Kidney (tissue), 14 donors: ENCODE data around the gene OTX1. TPM values are rescaled to one million over a fixed set of nuclear protein-coding genes. Genes with fewer than 3 reads are reported as not detected.

Experiments used
- DNase-seq, 5 donors: peaks; one replicate each; pipeline ENCODE4 v3.0.0-alpha.2; 2013 to 2020
- FAIRE-seq: peaks from 2 replicates; lab custom pipeline; 2012; peaks lifted over from hg19 to GRCh38; lab: Jason Lieb, UNC
- H3K27ac ChIP-seq, 2 donors: one replicate each; pipeline ENCODE4 v1.7.0; 2013; ENCODE audit warnings: low read depth in 2 of 2, low read length in 2 of 2, inconsistent platforms in 1 of 2
- H3K27me3 ChIP-seq: one replicate; pipeline ENCODE4 v1.7.1; 2013; ENCODE audit warnings: low read length, inconsistent platforms; ENCODE audit not compliant: control insufficient read depth, insufficient read depth
- H3K36me3 ChIP-seq, 3 donors: one replicate each; pipeline versions ENCODE4 v1.7.0 to v1.7.1; 2013; ENCODE audit warnings: low read length in 3 of 3, control low read depth in 1 of 3, inconsistent platforms in 1 of 3; ENCODE audit not compliant: insufficient read depth in 3 of 3, control insufficient read depth in 2 of 3
- H3K4me1 ChIP-seq, 3 donors: one replicate each; pipeline versions ENCODE4 v1.7.0 to v1.7.1; 2013; ENCODE audit warnings: low read length in 3 of 3, inconsistent platforms in 1 of 3, low read depth in 1 of 3; ENCODE audit not compliant: control insufficient read depth in 2 of 3, insufficient read depth in 2 of 3
- H3K4me3 ChIP-seq, 3 donors: one replicate each; pipeline versions ENCODE4 v1.7.0 to v1.8.1; 2013; ENCODE audit warnings: low read length in 3 of 3, control low read depth in 1 of 3, inconsistent platforms in 1 of 3
- H3K9ac ChIP-seq, 3 donors: one replicate each; pipeline versions ENCODE4 v1.7.0 to v1.7.1; 2013; ENCODE audit warnings: low read length in 3 of 3, control low read depth in 1 of 3, inconsistent platforms in 1 of 3
- H3K9me3 ChIP-seq, 3 donors: one replicate each; pipeline versions ENCODE4 v1.7.0 to v1.7.1; 2013; ENCODE audit warnings: low read length in 3 of 3, control low read depth in 1 of 3, inconsistent platforms in 1 of 3; ENCODE audit not compliant: control insufficient read depth in 2 of 3, insufficient read depth in 1 of 3
- intact Hi-C: fragments of 100-400 bp; cut with DNase I; formaldehyde crosslinking; loops from one replicate; pipeline ENCODE4 v1.11.1; 2022
- polyA plus RNA-seq: library from polyadenylated mRNA; stranded (reverse); fragments of 350-450 nt; fragmentation: Illumina TruSeq; extraction: RNeasy Lipid Tissue Mini Kit (QIAGEN cat#74804); gene quantifications from one replicate; pipeline ENCODE4 v1.2.3, GENCODE V29; 2014; ENCODE audit warnings: low read depth, low replicate concordance; ENCODE audit not compliant: insufficient read depth
- total RNA-seq: library from RNA; stranded (reverse); fragmentation: NEBNext Ultra II Directional; extraction: Animal tissue kit (Norgen Biotek cat#: 25700); gene quantifications from one replicate; pipeline ENCODE4 v1.2.1, GENCODE V29; 2021
- TF ChIP-seq, protein P1 (sequence below): IDR thresholded peaks from 3 replicates; pipeline ENCODE4 v1.5.1; 2012; ENCODE audit warnings: mild to moderate bottlenecking, moderate library complexity, borderline replicate concordance; ENCODE audit not compliant: insufficient read depth; ENCODE audit errors: extremely low read depth
- donor health status: control.
- donor health status: control.
- donor health status: control.
- donor health status: control.
- donor health status: control.
- donor health status: DM: yes; HTN: yes; CAD: no.
- donor health status: Normal renal cell carcinoma (clear cell type).

OTX1 gene
- total and polyA plus RNA-seq, 2 donors from 2014 or later, result not detected

DNA sequence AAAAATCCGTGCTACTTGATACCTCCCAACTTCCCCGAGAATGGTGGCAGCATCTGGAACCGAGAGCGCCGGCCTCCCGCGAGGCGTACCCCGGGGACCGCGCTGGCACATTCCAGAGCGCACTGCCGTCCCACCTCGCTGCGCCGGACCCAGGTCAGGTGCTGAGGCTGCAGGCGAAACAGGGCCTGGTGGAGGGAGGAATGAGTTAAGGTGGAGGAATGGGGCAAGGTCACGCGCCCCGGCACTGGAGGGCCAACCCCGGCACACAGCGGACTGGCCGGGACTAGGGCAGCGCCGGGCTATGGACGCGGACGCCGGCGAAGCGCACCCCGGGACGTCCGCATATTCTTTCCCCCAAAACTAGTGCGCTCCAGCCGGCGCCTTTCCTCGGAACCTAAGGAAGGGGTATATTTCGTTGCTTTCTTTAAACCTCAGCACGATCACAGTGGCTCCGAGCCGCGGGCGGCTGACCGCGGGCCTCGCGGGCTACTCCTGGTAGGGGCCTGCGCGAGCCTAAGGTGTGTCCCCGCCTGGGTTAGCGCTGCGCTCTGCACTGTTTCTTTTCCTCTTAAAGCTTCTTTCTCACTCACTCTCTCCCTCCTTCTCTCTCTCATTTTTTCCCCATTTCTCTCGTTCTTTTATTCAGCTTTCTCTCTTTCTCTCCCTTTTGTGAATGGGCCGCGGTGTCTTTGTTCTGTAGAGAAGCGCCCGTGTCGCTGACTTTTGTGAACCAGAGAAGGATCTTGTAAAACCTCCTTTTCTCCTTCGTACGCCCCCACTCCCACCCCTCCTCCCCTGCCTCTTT lies 2.1 kb upstream of the OTX1 start:
- intact Hi-C loops, result no loop called here
- DNase-seq (peak in 4 of 5 donors; percentile 67 to 78 (median 70)), FAIRE-seq (no peak)
- peaks cover 66% of the 10 kb centered on the region for H3K27me3 ChIP-seq
- no peak overlapping the region for H3K4me3 ChIP-seq
- H3K27ac ChIP-seq, result no peak overlapping the region
- H3K4me1 ChIP-seq, result peaks cover 0 to 6% (median 4%) of the 10 kb centered on the region in 3 donors
- H3K9ac ChIP-seq, result no peak overlapping the region
- H3K9me3 ChIP-seq, result no peaks in the 10 kb centered on the region
- TF ChIP-seq, protein P1, sequence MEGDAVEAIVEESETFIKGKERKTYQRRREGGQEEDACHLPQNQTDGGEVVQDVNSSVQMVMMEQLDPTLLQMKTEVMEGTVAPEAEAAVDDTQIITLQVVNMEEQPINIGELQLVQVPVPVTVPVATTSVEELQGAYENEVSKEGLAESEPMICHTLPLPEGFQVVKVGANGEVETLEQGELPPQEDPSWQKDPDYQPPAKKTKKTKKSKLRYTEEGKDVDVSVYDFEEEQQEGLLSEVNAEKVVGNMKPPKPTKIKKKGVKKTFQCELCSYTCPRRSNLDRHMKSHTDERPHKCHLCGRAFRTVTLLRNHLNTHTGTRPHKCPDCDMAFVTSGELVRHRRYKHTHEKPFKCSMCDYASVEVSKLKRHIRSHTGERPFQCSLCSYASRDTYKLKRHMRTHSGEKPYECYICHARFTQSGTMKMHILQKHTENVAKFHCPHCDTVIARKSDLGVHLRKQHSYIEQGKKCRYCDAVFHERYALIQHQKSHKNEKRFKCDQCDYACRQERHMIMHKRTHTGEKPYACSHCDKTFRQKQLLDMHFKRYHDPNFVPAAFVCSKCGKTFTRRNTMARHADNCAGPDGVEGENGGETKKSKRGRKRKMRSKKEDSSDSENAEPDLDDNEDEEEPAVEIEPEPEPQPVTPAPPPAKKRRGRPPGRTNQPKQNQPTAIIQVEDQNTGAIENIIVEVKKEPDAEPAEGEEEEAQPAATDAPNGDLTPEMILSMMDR, result no peak
- H3K36me3 ChIP-seq, result peaks cover 0 to 3% (median 0%) of the 10 kb centered on the region in 3 donors

- Histone ChIP-seq H3K36me3 (peaks cover 0 to 3% (median 0%) of the 10 kb centered on the region in 3 donors), H3K4me3 (peak overlapping the region in 1 of 3 donors; percentile 41), H3K4me1 (peaks cover 0 to 7% (median 6%) of the 10 kb centered on the region in 3 donors), H3K9ac (no peak overlapping the region), H3K27ac (no peak overlapping the region), H3K9me3 (no peaks in the 10 kb centered on the region), H3K27me3 (peaks cover 70% of the 10 kb centered on the region)
- TF ChIP-seq, protein P1, result no peak
- DNase-seq, result peak in 3 of 5 donors; percentile 31 to 60 (median 46)
- FAIRE-seq, result no peak
- intact Hi-C loops, result no loop called here
Measured at GRCh38 chr2:63049211-63049969, 1.2 kb upstream of the OTX1 start.

GRCh38 chr2:63049970-63050333 lies 678 bp upstream of the OTX1 start:
- DNase-seq (peak in 3 of 5 donors; percentile 63 to 68 (median 65)), FAIRE-seq (no peak)
- peaks cover 0 to 7% (median 6%) of the 10 kb centered on the region in 3 donors for H3K4me1 ChIP-seq
- no peak overlapping the region for H3K27ac ChIP-seq
- H3K36me3 ChIP-seq, result peaks cover 0 to 3% (median 0%) of the 10 kb centered on the region in 3 donors
- no peaks in the 10 kb centered on the region for H3K9me3 ChIP-seq
- H3K9ac ChIP-seq, result no peak overlapping the region
- TF ChIP-seq, protein P1, result no peak
- H3K27me3 ChIP-seq, result peaks cover 72% of the 10 kb centered on the region
- peak overlapping the region in 2 of 3 donors; percentile 33 to 41 for H3K4me3 ChIP-seq
- intact Hi-C loops, result no loop called here
